Upper lobe of right lung (tissue), 1 donor: ENCODE results near the gene OMD. TPM values are rescaled to one million over a fixed set of nuclear protein-coding genes. Genes with fewer than 3 reads are reported as not detected.

Experiments
- ATAC-seq: fragments of 200-7000 bp; cut with Tn5 transposase; one replicate; pipeline ENCODE4 v1.9.1; 2020; ENCODE audit warnings: mild to moderate bottlenecking, moderate library complexity
- DNase-seq: peaks from one replicate; pipeline ENCODE4 v3.0.0-alpha.2; 2020
- H3K27ac ChIP-seq: fragments of 200-600 bp; one replicate; pipeline ENCODE4 v1.8.0; 2022
- H3K27me3 ChIP-seq: fragments of 200-600 bp; one replicate; pipeline ENCODE4 v1.8.0; 2022; ENCODE audit warnings: mild to moderate bottlenecking
- H3K36me3 ChIP-seq: fragments of 200-600 bp; one replicate; pipeline ENCODE4 v1.8.0; 2022
- H3K4me1 ChIP-seq: fragments of 200-600 bp; one replicate; pipeline ENCODE4 v1.8.0; 2022
- H3K4me3 ChIP-seq: fragments of 200-600 bp; one replicate; pipeline ENCODE4 v1.8.0; 2022; ENCODE audit warnings: mild to moderate bottlenecking
- H3K9me3 ChIP-seq: fragments of 200-600 bp; one replicate; pipeline ENCODE4 v1.8.0; 2022
- intact Hi-C: fragments of 100-400 bp; cut with DNase I; formaldehyde crosslinking; loops from one replicate; pipeline ENCODE4 v1.11.0; 2022
- total RNA-seq: library from RNA; stranded (reverse); fragmentation: NEBNext Ultra II Directional; extraction: Animal tissue kit (Norgen Biotek cat#: 25700); gene quantifications from one replicate; pipeline ENCODE4 v1.2.1, GENCODE V29; 2021
- TF ChIP-seq, protein P1 (sequence below): fragments of 200-600 bp; IDR thresholded peaks from one replicate; pipeline ENCODE4 v1.8.0; 2022; ENCODE audit warnings: antibody characterized with exemption
- donor health status: DM: no; HTN: yes; CAD: no; lungs with severe emphysema.

The OMD gene
- total RNA-seq, 1 donor from 2014 or later: 6.5 TPM

GRCh38 chr9:92463387-92463786 is 39.1 kb upstream of the OMD start:
- Histone ChIP-seq H3K36me3 (no peaks in the 10 kb centered on the region), H3K4me1 (no peaks in the 10 kb centered on the region), H3K27me3 (no peaks in the 10 kb centered on the region), H3K4me3 (no peak overlapping the region), H3K9me3 (no peaks in the 10 kb centered on the region), H3K27ac (no peak overlapping the region)
- intact Hi-C loops: no loop called here
- no peak for ATAC-seq
- TF ChIP-seq, protein P1, sequence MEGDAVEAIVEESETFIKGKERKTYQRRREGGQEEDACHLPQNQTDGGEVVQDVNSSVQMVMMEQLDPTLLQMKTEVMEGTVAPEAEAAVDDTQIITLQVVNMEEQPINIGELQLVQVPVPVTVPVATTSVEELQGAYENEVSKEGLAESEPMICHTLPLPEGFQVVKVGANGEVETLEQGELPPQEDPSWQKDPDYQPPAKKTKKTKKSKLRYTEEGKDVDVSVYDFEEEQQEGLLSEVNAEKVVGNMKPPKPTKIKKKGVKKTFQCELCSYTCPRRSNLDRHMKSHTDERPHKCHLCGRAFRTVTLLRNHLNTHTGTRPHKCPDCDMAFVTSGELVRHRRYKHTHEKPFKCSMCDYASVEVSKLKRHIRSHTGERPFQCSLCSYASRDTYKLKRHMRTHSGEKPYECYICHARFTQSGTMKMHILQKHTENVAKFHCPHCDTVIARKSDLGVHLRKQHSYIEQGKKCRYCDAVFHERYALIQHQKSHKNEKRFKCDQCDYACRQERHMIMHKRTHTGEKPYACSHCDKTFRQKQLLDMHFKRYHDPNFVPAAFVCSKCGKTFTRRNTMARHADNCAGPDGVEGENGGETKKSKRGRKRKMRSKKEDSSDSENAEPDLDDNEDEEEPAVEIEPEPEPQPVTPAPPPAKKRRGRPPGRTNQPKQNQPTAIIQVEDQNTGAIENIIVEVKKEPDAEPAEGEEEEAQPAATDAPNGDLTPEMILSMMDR: no peak
- DNase-seq: no peak

DNA sequence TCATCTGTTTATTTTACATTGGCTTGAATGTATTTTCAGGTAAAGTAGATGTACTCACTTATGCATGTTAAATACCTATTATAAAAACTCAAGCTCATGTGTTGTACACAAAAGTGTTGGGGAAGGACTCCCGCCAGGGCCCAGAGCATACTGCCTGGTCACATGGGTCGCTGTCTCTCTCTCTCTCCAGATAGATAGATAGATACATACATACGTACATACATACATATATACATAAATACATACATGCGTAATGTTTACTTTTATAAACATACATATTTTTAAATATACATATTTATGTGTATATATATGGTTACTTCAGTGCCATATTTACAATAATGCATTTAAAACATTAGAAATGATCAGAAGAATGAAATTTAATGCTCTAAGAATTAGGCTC is 33.3 kb upstream of the OMD start:
- Histone ChIP-seq H3K4me3 (no peak overlapping the region), H3K27me3 (no peaks in the 10 kb centered on the region), H3K36me3 (no peaks in the 10 kb centered on the region), H3K9me3 (no peaks in the 10 kb centered on the region), H3K4me1 (no peaks in the 10 kb centered on the region), H3K27ac (no peak overlapping the region)
- DNase-seq (no peak), ATAC-seq (no peak)
- intact Hi-C loops: no loop called here
- TF ChIP-seq, protein P1: no peak

GRCh38 chr9:92455217-92455616 is 30.9 kb upstream of the OMD start:
- Histone ChIP-seq H3K27me3 (no peaks in the 10 kb centered on the region), H3K4me3 (no peak overlapping the region), H3K36me3 (no peaks in the 10 kb centered on the region), H3K4me1 (no peaks in the 10 kb centered on the region), H3K9me3 (no peaks in the 10 kb centered on the region), H3K27ac (no peak overlapping the region)
- TF ChIP-seq, protein P1: no peak
- ATAC-seq (no peak), DNase-seq (no peak)
- intact Hi-C loops: no loop called here

GRCh38 chr9:92446536-92446935 is 22.3 kb upstream of the OMD start:
- TF ChIP-seq, protein P1: no peak
- no peak overlapping the region for H3K27ac ChIP-seq
- DNase-seq (no peak), ATAC-seq (no peak)
- intact Hi-C loops: no loop called here
- H3K27me3 ChIP-seq: no peaks in the 10 kb centered on the region
- H3K4me1 ChIP-seq: no peaks in the 10 kb centered on the region
- no peak overlapping the region for H3K4me3 ChIP-seq
- H3K9me3 ChIP-seq: no peaks in the 10 kb centered on the region
- no peaks in the 10 kb centered on the region for H3K36me3 ChIP-seq

DNA sequence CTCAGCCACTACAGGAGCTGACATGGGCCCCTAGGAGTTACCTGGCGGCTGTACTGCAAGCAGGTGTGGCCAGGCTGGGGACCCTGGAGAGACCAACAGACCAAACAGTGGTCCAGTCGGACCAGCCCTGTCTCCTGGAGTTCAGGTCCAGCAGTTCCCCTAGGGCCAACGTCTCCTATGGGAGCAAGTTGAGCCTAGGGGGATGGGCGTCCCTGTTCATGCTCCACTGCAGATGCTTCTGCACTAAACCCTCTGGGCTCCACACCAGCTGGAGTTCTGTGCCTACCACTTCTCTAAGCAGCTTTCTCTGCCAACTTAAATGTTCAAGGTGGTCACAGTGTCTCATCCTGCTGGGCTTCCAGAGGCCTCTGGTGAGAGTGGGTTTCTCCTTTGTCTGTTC is 20.6 kb upstream of the OMD start:
- no peaks in the 10 kb centered on the region for H3K4me1 ChIP-seq
- DNase-seq (no peak), ATAC-seq (no peak)
- H3K27me3 ChIP-seq: no peaks in the 10 kb centered on the region
- H3K4me3 ChIP-seq: no peak overlapping the region
- intact Hi-C loops: no loop called here
- H3K27ac ChIP-seq: no peak overlapping the region
- no peaks in the 10 kb centered on the region for H3K36me3 ChIP-seq
- TF ChIP-seq, protein P1: no peak
- no peaks in the 10 kb centered on the region for H3K9me3 ChIP-seq

- Histone ChIP-seq H3K27me3 (no peaks in the 10 kb centered on the region), H3K4me3 (no peak overlapping the region), H3K36me3 (no peaks in the 10 kb centered on the region), H3K27ac (no peak overlapping the region), H3K9me3 (no peaks in the 10 kb centered on the region), H3K4me1 (no peaks in the 10 kb centered on the region)
- DNase-seq (no peak), ATAC-seq (no peak)
- TF ChIP-seq, protein P1: no peak
- intact Hi-C loops: no loop called here
Measured at GRCh38 chr9:92440751-92441046, 16.4 kb upstream of the OMD start.
